Measurements from ENCODE around the gene SEC22A.

DNA sequence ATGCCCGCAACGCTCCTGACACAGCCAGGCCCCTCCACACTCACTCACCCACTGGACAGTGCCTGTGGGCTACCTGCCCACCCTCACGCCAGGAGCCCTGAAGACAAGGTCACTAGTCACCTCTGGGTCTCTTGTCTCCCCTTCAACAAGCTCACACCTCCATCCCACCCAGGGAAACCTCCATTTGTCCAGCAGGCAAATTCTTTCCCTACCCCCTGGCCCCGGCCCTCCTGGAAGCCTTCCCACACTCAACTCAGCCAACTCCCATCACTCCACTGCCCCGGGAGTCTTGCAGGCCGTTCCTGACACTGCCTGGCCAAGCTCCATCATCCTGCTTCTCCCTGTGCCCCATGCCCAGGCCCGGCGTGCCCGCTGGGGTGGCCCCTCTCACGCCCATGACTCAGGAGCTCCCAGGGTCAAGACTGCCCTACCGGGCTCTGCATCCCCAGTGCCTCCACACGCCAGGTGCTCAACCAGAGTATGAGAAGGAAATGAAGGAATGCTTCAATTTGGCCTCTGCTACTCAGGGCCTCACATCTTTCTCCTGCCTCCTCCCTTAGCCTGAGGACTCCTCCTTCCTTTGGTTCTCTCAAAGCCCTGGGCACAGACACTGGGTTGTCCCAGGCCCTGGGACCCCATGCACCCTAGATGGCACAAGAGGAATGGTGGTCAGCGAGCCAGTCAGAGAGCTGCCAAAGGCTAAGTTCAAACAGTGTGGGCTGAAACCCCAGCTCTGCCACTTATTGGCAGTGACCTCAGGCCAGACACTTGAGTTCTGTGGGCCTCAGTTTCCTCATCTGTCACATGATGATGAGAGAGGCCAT, 88.6 kb downstream of the SEC22A start:
- TF ChIP-seq POLR2AphosphoS5 (IDR thresholded peaks at IDR 0.05; ENCODE audit: low read depth, low read length) (no peak), TAF1 (IDR thresholded peaks at IDR 0.05; ENCODE audit: borderline replicate concordance, insufficient read depth, low read length) (no peak), FOXP2 (optimal IDR thresholded peaks at IDR 0.05; ENCODE audit: borderline replicate concordance, extremely low read depth, extremely low read length, insufficient read depth) (no peak)

Data from PFSK-1 (cell line).